T-helper 1 cell (primary cell): Measurements from ENCODE around the gene PARVG.

Source experiments
- DNase-seq, 5 donors: peaks; one replicate each; pipeline ENCODE4 v3.0.0-alpha.2; 2012 to 2020

The PARVG gene

GRCh38 chr22:44196731-44197131 is 16.0 kb downstream of the PARVG start:
- DNase-seq: no peak

GRCh38 chr22:44197271-44197670 is 16.5 kb downstream of the PARVG start:
- no peak for DNase-seq

GRCh38 chr22:44199164-44199563 is 18.4 kb downstream of the PARVG start:
- DNase-seq: no peak

- DNase-seq: no peak
Observed at GRCh38 chr22:44199866-44200265, 19.1 kb downstream of the PARVG start.

- DNase-seq: no peak
Observed at GRCh38 chr22:44200451-44200850, 19.7 kb downstream of the PARVG start.

- no peak for DNase-seq
Observed at GRCh38 chr22:44200855-44201550, 20.3 kb downstream of the PARVG start.

- no peak for DNase-seq
Observed at GRCh38 chr22:44201665-44202064, 20.9 kb downstream of the PARVG start.

GRCh38 chr22:44202261-44202789 is 21.6 kb downstream of the PARVG start:
- DNase-seq: no peak

GRCh38 chr22:44203203-44203602 is 22.5 kb downstream of the PARVG start:
- DNase-seq: no peak

GRCh38 chr22:44204739-44205515 is 24.2 kb downstream of the PARVG start:
- no peak for DNase-seq

GRCh38 chr22:44205516-44206329 is 25.0 kb downstream of the PARVG start:
- DNase-seq: no peak

- DNase-seq: no peak
Observed at GRCh38 chr22:44206330-44206645, 25.6 kb downstream of the PARVG start.

GRCh38 chr22:44206696-44207095 is 26.0 kb downstream of the PARVG start:
- DNase-seq: no peak

GRCh38 chr22:44207173-44207980 is 26.7 kb downstream of the PARVG start:
- no peak for DNase-seq

GRCh38 chr22:44207981-44208317 is 27.2 kb downstream of the PARVG start:
- no peak for DNase-seq

GRCh38 chr22:44209343-44209742 is 28.6 kb downstream of the PARVG start:
- no peak for DNase-seq

- DNase-seq: no peak
Observed at GRCh38 chr22:44210722-44211121, 30.0 kb downstream of the PARVG start.

GRCh38 chr22:44211256-44211945 is 30.7 kb downstream of the PARVG start:
- DNase-seq: no peak

- no peak for DNase-seq
Observed at GRCh38 chr22:44211946-44212930, 31.5 kb downstream of the PARVG start.

- DNase-seq: no peak
Observed at GRCh38 chr22:44212936-44213335, 32.2 kb downstream of the PARVG start.
